Stimulated activated naive CD8-positive, alpha-beta T cell treated with anti-CD3 and anti-CD28 coated beads, Interleukin-15, amount 100 ng/mL, for 72 hours (primary cell): ENCODE measurements around the gene DPH6.

ENCODE experiments used
- ATAC-seq: fragments of 150-1000 bp; cut with Tn5 transposase; 2 replicates; pipeline ENCODE4 v1.10.0; 2021; ENCODE audit warnings: mild to moderate bottlenecking, moderate library complexity
- DNase-seq, 2 donors: peaks; one replicate each; pipeline ENCODE4 v3.0.0; 2021 to 2022
- H3K27ac Mint-ChIP-seq, 2 donors: one replicate each; pipeline ENCODE4 v1.8.0; 2022; ENCODE audit warnings: mild to moderate bottlenecking in 2 of 2, mixed read lengths in 2 of 2, moderate library complexity in 2 of 2
- H3K27me3 Mint-ChIP-seq: one replicate; pipeline ENCODE4 v1.8.0; 2022; ENCODE audit warnings: mixed read lengths
- H3K4me1 Mint-ChIP-seq: one replicate; pipeline ENCODE4 v1.8.0; 2022; ENCODE audit warnings: mild to moderate bottlenecking, mixed read lengths
- H3K4me3 Mint-ChIP-seq, 2 donors: one replicate each; pipeline ENCODE4 v1.8.0; 2022; ENCODE audit warnings: mild to moderate bottlenecking in 2 of 2, mixed read lengths in 2 of 2, moderate library complexity in 1 of 2
- H3K9me3 Mint-ChIP-seq, 2 donors: one replicate each; pipeline ENCODE4 v1.8.0; 2022; ENCODE audit warnings: mixed read lengths in 2 of 2

DPH6 gene

GRCh38 chr15:35514759-35515158 is 31.2 kb downstream of the DPH6 start:
- no peak overlapping the region for H3K4me3 Mint-ChIP-seq
- no peaks in the 10 kb centered on the region for H3K4me1 Mint-ChIP-seq
- no peaks in the 10 kb centered on the region for H3K9me3 Mint-ChIP-seq
- DNase-seq (no peak), ATAC-seq (no peak)
- no peaks in the 10 kb centered on the region for H3K27me3 Mint-ChIP-seq
- H3K27ac Mint-ChIP-seq = no peak overlapping the region

DNA sequence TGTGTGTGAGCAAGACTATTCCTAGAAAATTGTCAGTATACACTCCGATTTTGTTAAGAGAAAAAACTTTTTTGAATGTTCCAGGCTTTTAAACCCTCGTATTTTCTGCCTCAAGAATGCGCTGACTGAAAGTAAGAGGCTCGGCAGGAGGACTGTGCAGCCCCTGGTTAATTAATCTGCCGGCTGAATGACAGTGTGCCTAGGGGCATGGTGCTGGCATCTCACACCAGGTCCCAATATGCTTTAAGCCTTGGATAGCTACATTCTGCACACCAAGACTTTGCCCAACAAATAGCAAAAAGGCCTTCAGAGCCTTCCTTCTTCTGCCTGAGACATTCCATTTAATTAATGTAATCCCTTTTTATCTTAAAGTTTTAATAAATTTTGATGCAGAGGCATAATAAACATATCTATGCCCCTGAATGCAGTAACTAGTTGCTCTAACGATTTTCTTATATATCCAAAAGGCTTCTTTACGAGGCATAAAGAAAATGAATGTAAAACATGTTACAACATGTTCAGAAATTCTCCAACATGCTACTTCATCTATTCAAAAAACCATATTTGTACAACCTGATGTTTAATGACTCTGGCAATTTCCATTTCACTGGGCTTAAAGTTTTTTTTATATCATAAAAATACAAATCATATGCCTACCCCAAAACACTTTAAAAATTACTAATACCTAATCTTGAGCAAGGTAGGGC is 37.9 kb downstream of the DPH6 start:
- ATAC-seq (no peak), DNase-seq (no peak)
- Mint-ChIP-seq H3K9me3 (no peaks in the 10 kb centered on the region), H3K27ac (no peak overlapping the region), H3K27me3 (no peaks in the 10 kb centered on the region), H3K4me1 (no peaks in the 10 kb centered on the region), H3K4me3 (no peak overlapping the region)

DNA sequence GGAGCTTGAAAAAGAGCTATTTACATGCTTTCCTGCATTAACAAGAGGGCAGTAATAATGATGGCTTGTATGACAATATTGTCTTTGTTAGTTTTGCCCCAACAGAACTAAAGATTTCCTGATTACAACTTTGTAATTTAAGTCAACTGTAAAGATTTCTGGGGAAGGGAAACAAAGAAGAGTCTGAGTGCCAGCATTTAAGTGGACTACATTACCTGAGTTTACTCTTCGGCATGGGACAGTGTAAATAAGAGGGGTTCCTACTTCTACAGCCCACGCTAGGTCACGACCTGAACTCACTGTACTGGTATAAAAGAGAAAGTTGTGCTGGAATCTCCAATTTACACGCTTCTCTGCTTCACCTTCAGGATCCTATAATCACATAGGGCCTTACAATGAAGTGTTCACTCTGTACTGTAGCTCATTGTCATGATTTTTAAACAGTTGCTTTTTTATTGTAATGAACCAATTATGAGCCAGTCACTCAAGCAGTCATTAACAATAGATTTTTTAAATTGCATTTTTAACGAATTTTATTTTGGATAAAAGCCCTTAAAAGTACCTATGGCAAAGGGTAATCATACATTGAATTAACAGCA is 39.6 kb downstream of the DPH6 start:
- no peaks in the 10 kb centered on the region for H3K27me3 Mint-ChIP-seq
- ATAC-seq (no peak), DNase-seq (no peak)
- no peak overlapping the region for H3K4me3 Mint-ChIP-seq
- no peaks in the 10 kb centered on the region for H3K9me3 Mint-ChIP-seq
- H3K27ac Mint-ChIP-seq = no peak overlapping the region
- no peaks in the 10 kb centered on the region for H3K4me1 Mint-ChIP-seq

GRCh38 chr15:35505809-35506208 is 40.2 kb downstream of the DPH6 start:
- DNase-seq = no peak
- Mint-ChIP-seq H3K27ac (no peak overlapping the region), H3K27me3 (no peaks in the 10 kb centered on the region), H3K4me1 (no peaks in the 10 kb centered on the region), H3K9me3 (no peaks in the 10 kb centered on the region), H3K4me3 (no peak overlapping the region)
- ATAC-seq = no peak

DNA sequence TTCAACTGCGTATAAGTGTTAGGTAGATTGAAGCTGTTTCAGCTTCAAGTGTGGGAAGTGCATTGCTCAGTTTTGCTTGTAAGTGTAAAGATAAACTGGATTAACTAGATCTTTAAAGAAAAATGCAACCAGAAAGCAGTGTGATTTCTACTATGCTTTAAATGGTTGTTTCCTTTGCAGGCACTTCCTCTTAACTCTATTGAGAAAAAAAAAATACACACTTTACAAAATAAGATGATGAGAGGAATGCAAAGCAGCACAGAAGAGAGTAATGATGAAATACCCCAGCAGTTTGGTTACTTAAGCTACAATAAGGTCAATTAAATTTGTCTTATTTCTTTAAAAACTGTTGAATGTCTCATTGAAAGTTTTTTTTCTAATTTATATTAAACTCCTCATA is 40.8 kb downstream of the DPH6 start:
- Mint-ChIP-seq H3K9me3 (no peaks in the 10 kb centered on the region), H3K4me1 (no peaks in the 10 kb centered on the region), H3K27ac (no peak overlapping the region), H3K27me3 (no peaks in the 10 kb centered on the region), H3K4me3 (no peak overlapping the region)
- ATAC-seq (no peak), DNase-seq (no peak)

GRCh38 chr15:35499723-35500122 is 46.2 kb downstream of the DPH6 start:
- H3K4me1 Mint-ChIP-seq = no peaks in the 10 kb centered on the region
- H3K9me3 Mint-ChIP-seq = no peaks in the 10 kb centered on the region
- H3K27me3 Mint-ChIP-seq = no peaks in the 10 kb centered on the region
- DNase-seq (no peak), ATAC-seq (no peak)
- no peak overlapping the region for H3K27ac Mint-ChIP-seq
- no peak overlapping the region for H3K4me3 Mint-ChIP-seq

DNA sequence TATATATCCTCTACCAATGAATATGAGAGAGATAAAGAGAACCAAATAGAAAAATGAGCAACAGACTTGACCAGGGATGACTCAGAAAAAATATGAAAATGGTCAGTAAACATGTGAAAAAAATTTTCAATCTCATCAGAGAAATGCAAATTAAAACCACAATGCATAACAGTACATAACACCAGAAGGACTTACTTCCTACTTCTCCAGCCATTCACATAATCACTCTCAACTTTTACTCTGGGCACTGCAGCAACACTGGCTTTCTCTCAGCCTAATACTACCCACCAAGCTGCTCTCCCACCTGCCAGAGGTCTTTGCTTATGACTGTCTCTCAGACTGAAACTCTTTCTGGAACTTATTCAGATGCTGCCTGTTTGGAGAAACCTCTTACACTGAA is 49.4 kb downstream of the DPH6 start:
- peak overlapping the region in 1 of 2 donors; percentile 6 for H3K27ac Mint-ChIP-seq
- no peak overlapping the region for H3K4me3 Mint-ChIP-seq
- DNase-seq = no peak
- peak; percentile 53 for ATAC-seq
- no peaks in the 10 kb centered on the region for H3K4me1 Mint-ChIP-seq
- no peaks in the 10 kb centered on the region for H3K9me3 Mint-ChIP-seq
- H3K27me3 Mint-ChIP-seq = no peaks in the 10 kb centered on the region

DNA sequence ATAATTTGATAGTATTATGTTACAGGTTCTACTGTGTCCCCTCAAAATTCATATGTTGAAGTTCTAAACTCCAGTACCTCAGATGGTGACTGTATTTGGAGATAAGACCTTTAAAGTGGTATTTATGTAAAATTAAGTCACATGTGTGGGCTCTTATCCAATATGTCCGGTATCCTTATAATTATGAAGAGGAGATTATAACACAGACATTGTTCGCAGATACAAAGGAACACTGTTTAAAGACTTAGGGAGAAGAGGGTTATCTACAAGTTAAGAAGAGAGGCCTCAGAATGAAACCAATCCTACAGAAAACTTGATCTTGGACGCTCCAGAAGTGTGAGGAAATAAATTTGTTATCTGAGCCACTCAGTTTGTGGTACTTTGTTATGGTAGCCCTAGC is 50.9 kb downstream of the DPH6 start:
- Mint-ChIP-seq H3K27me3 (no peaks in the 10 kb centered on the region), H3K4me3 (no peak overlapping the region), H3K27ac (no peak overlapping the region), H3K9me3 (no peaks in the 10 kb centered on the region), H3K4me1 (no peaks in the 10 kb centered on the region)
- ATAC-seq = no peak
- no peak for DNase-seq

- DNase-seq (no peak), ATAC-seq (no peak)
- Mint-ChIP-seq H3K4me1 (no peaks in the 10 kb centered on the region), H3K27me3 (no peaks in the 10 kb centered on the region), H3K27ac (no peak overlapping the region), H3K4me3 (no peak overlapping the region), H3K9me3 (peaks cover 10 to 12% of the 10 kb centered on the region in 2 donors)
These were observed 54.0 kb downstream of the DPH6 start for GRCh38 chr15:35491999-35492398.

GRCh38 chr15:35491173-35491572 is 54.8 kb downstream of the DPH6 start:
- DNase-seq = no peak
- Mint-ChIP-seq H3K27me3 (no peaks in the 10 kb centered on the region), H3K9me3 (peaks cover 18 to 20% of the 10 kb centered on the region in 2 donors), H3K4me1 (no peaks in the 10 kb centered on the region), H3K4me3 (no peak overlapping the region), H3K27ac (no peak overlapping the region)
- no peak for ATAC-seq

DNA sequence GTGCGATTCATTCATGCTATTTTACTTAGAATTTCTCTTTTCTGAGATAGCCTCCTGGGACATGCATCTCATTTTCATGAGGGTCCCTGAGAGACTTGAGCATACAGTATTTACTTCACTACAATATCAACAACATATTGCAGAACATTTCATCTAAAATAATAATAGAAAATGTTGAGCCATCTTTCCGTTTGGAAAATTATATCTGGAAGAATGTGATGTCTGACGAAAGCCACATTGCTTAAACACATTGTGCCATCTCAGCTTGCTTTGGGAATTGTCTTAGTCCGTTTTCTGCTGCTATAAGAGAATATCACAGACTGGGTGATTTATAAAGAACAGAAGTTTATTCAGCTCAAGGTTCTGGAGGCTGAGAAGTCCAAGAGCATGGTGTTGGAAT is 55.5 kb downstream of the DPH6 start:
- Mint-ChIP-seq H3K4me3 (no peak overlapping the region), H3K4me1 (no peaks in the 10 kb centered on the region), H3K9me3 (peaks cover 23 to 27% of the 10 kb centered on the region in 2 donors), H3K27me3 (no peaks in the 10 kb centered on the region), H3K27ac (no peak overlapping the region)
- DNase-seq = no peak
- no peak for ATAC-seq

DNA sequence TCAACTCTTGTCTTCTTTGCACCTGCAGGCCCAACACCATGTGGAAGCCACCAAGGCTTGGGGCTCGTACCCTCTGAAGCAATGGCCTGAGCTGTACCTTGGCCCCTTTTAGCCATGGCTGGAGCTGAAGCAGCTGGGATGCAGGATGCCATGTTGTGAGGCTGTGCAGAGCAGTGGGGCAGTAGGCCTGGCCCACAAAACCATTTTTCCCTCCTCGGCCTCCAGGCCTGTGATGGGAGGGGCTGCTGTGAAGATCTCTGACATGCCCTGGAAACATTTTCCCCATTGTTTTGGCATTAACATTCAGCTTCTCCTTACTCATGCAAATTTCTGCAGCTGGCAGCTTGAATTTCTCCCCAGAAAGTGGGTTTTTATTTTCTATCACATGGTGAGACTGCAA is 58.5 kb downstream of the DPH6 start:
- ATAC-seq = no peak

GRCh38 chr15:35486296-35486695 is 59.7 kb downstream of the DPH6 start:
- no peak overlapping the region for H3K4me3 Mint-ChIP-seq
- ATAC-seq (no peak), DNase-seq (no peak)
- H3K4me1 Mint-ChIP-seq = no peaks in the 10 kb centered on the region
- peaks cover 23 to 27% of the 10 kb centered on the region in 2 donors for H3K9me3 Mint-ChIP-seq
- H3K27ac Mint-ChIP-seq = no peak overlapping the region
- H3K27me3 Mint-ChIP-seq = no peaks in the 10 kb centered on the region

More for the DNA sequence above, 58.5 kb downstream of the DPH6 start:
- Mint-ChIP-seq H3K9me3 (peaks cover 23 to 27% of the 10 kb centered on the region in 2 donors), H3K27ac (no peak overlapping the region), H3K4me3 (no peak overlapping the region), H3K27me3 (no peaks in the 10 kb centered on the region), H3K4me1 (no peaks in the 10 kb centered on the region)
- no peak for DNase-seq

GRCh38 chr15:35485411-35485810 is 60.6 kb downstream of the DPH6 start:
- DNase-seq (no peak), ATAC-seq (no peak)
- peaks cover 23 to 27% of the 10 kb centered on the region in 2 donors for H3K9me3 Mint-ChIP-seq
- no peaks in the 10 kb centered on the region for H3K4me1 Mint-ChIP-seq
- no peak overlapping the region for H3K27ac Mint-ChIP-seq
- H3K27me3 Mint-ChIP-seq = no peaks in the 10 kb centered on the region
- no peak overlapping the region for H3K4me3 Mint-ChIP-seq

DNA sequence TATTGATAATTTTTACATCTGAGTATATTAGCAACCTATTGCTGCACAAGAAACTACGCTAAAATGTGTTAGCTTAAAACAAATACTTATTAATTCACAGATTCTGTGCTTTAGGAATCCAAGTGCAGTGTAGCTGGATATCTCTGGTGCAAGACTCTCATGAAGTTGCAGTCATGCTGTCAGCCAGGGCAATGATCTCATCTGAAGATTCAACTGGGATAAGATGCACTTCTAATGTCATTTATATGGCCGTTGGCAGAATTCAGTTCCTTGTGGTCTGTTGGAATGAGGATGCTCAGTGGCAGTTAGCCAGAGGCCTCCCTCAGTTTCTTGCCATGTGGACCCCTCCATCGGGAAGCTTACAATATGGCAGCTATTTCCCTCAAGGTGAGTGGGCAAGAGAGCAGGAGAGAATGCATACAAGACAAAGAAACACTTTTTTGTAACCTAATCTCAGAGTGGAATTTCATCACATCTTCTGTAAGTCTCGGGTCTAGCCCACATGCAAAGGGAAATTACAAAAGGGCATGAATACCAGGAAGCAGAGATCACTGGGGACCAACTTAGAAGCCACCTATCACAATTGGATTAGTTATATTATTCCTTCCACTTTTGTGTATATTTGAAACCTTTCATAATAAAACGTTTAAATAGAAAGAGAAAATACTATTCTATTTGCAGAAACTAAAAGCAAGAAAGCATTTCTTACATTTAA is 61.6 kb downstream of the DPH6 start:
- Mint-ChIP-seq H3K4me3 (no peak overlapping the region), H3K27ac (no peak overlapping the region), H3K9me3 (peaks cover 23 to 27% of the 10 kb centered on the region in 2 donors), H3K27me3 (no peaks in the 10 kb centered on the region), H3K4me1 (no peaks in the 10 kb centered on the region)
- DNase-seq (no peak), ATAC-seq (no peak)

- ATAC-seq = no peak
- Mint-ChIP-seq H3K4me1 (no peaks in the 10 kb centered on the region), H3K27ac (no peak overlapping the region), H3K9me3 (peaks cover 13 to 15% of the 10 kb centered on the region in 2 donors), H3K4me3 (no peak overlapping the region), H3K27me3 (no peaks in the 10 kb centered on the region)
- no peak for DNase-seq
These were observed 64.0 kb downstream of the DPH6 start for GRCh38 chr15:35481992-35482391.
